Endodermal cell (in vitro differentiated cells): ENCODE measurements around the gene MFN2. TPM values are rescaled to one million over a fixed set of nuclear protein-coding genes. Genes with fewer than 3 reads are reported as not detected.
A peak's percentile ranks its signal among the peaks of the same experiment; 100 is the strongest.

ENCODE experiments used
- DNase-seq: peaks from one replicate; pipeline ENCODE4 v3.0.0-alpha.2; 2017
- H3K27ac ChIP-seq: 2 replicates; pipeline ENCODE4 v1.5.1; 2013; ENCODE audit warnings: mild to moderate bottlenecking, low read depth, low read length, moderate library complexity
- H3K27me3 ChIP-seq: 2 replicates; pipeline ENCODE4 v1.6.1; 2013; ENCODE audit warnings: mild to moderate bottlenecking, low read length, moderate library complexity; ENCODE audit not compliant: insufficient read depth, control insufficient read depth, poor library complexity, severe bottlenecking
- H3K36me3 ChIP-seq: 2 replicates; pipeline ENCODE4 v1.7.0; 2013; ENCODE audit warnings: mild to moderate bottlenecking, low read length, moderate library complexity; ENCODE audit not compliant: control insufficient read depth, insufficient read depth
- H3K4me1 ChIP-seq: one replicate; pipeline ENCODE4 v1.7.0; 2013; ENCODE audit warnings: low read length; ENCODE audit not compliant: control insufficient read depth, insufficient read depth
- H3K4me3 ChIP-seq: 2 replicates; pipeline ENCODE4 v1.5.1; 2013; ENCODE audit warnings: mild to moderate bottlenecking, low read length, moderate library complexity
- H3K9ac ChIP-seq: 2 replicates; pipeline ENCODE4 v1.6.1; 2013; ENCODE audit warnings: mild to moderate bottlenecking, low read length, moderate library complexity; ENCODE audit not compliant: poor library complexity, severe bottlenecking; ENCODE audit errors: extremely low read depth
- H3K9me3 ChIP-seq: 2 replicates; pipeline ENCODE4 v1.6.1; 2013; ENCODE audit warnings: mild to moderate bottlenecking, low read length, moderate library complexity; ENCODE audit not compliant: control insufficient read depth
- H3K27ac Mint-ChIP-seq: 2 replicates; pipeline ENCODE4 v1.8.0; 2020; ENCODE audit warnings: mixed read lengths
- H3K27me3 Mint-ChIP-seq: 2 replicates; pipeline ENCODE4 v1.8.0; 2021; ENCODE audit warnings: mild to moderate bottlenecking, mixed read lengths; ENCODE audit not compliant: insufficient read depth
- H3K36me3 Mint-ChIP-seq: 2 replicates; pipeline ENCODE4 v1.8.0; 2020; ENCODE audit warnings: low read depth, mixed read lengths
- H3K4me1 Mint-ChIP-seq: 2 replicates; pipeline ENCODE4 v1.8.0; 2020; ENCODE audit warnings: mixed read lengths
- H3K4me3 Mint-ChIP-seq: 2 replicates; pipeline ENCODE4 v1.8.0; 2020; ENCODE audit warnings: mild to moderate bottlenecking, moderate library complexity, mixed read lengths
- H3K9me3 Mint-ChIP-seq: 2 replicates; pipeline ENCODE4 v1.8.0; 2020; ENCODE audit warnings: mild to moderate bottlenecking, mixed read lengths
- CTCF ChIP-seq: fragments of 200-600 bp; sonication (generic); conservative IDR thresholded peaks from 2 replicates; pipeline ENCODE4 v1.5.0; 2021; ENCODE audit warnings: antibody characterized with exemption, mild to moderate bottlenecking
- WGBS, 2 experiments: methylation state at CpG; one replicate each; pipeline versions ENCODE4 v1.1.5 to v1.1.7; 2013; ENCODE audit warnings: missing lambda C conversion rate in 2 of 2, mixed read lengths in 1 of 2; ENCODE audit not compliant: insufficient coverage in 1 of 2, insufficient read length in 1 of 2; 5-methylcytosine and 5-hydroxymethylcytosine counted together
- long read RNA-seq, 4 experiments: library from polyadenylated mRNA in 2 of 4; library from RNA in 1 of 4; library from capped mRNA in 1 of 4; stranded (forward) in 3 of 4; unstranded in 1 of 4; transcript quantifications; one replicate each; pipeline ENCODE4 v2.0.0, GENCODE V29; 2020 to 2021; ENCODE audit warnings: inconsistent platforms in 1 of 4
- polyA plus RNA-seq, 2 experiments: library from polyadenylated mRNA; stranded (reverse); fragments of 50-300 nt; gene quantifications; one replicate each; pipeline ENCODE4 v1.2.3, GENCODE V29; 2013
- total RNA-seq, 2 donors: library from RNA; stranded (reverse); fragmentation: NEBNext Ultra II Directional in 1 of 2; extraction: Animal tissue kit (Norgen Biotek cat#: 25700) in 1 of 2; gene quantifications; 2 replicates in 1 of 2; 3 replicates in 1 of 2; pipeline ENCODE4 v1.2.1, GENCODE V29; 2021

Gene MFN2
- 10 to 100 TPM; 41.7 to 56.3 TPM for total RNA-seq
- 47.0 TPM for polyA plus RNA-seq (2013, experiment 1 of 2)
- polyA plus RNA-seq (2013, experiment 2 of 2): 43.4 TPM
- long read RNA-seq, experiment 1, partial matches to known transcripts: 13 of 15 reads
- long read RNA-seq, experiment 1, other reads (novel, unspliced or antisense): 2 of 15 reads
- long read RNA-seq, experiment 2, full-length matches to known transcripts: 42 of 87 reads
- long read RNA-seq, experiment 2, partial matches to known transcripts: 18 of 87 reads
- long read RNA-seq, experiment 2, other reads (novel, unspliced or antisense): 27 of 87 reads
- long read RNA-seq, experiment 3, full-length matches to known transcripts: 260 of 388 reads
- long read RNA-seq, experiment 3, partial matches to known transcripts: 28 of 388 reads
- long read RNA-seq, experiment 3, other reads (novel, unspliced or antisense): 100 of 388 reads
- long read RNA-seq, experiment 4, partial matches to known transcripts: 14 of 14 reads
- long read RNA-seq, experiment 4, other reads (novel, unspliced or antisense): 0 of 14 reads

- H3K9ac ChIP-seq: peak within 1 kb of the TSS; percentile 86
- peaks cover 31% of the 10 kb centered on the region for H3K36me3 Mint-ChIP-seq
- H3K4me1 ChIP-seq: no peaks in the 10 kb centered on the region
- 2 to 7% methylated on average over 26 to 74 of the region's 74 CpGs for WGBS, 2 experiments
- no peak for TF ChIP-seq CTCF
- H3K27me3 ChIP-seq: no peaks in the 10 kb centered on the region
- no peaks in the 10 kb centered on the region for H3K9me3 ChIP-seq
- peak within 1 kb of the TSS; percentile 99 for H3K27ac Mint-ChIP-seq
- DNase-seq: peak; percentile 99
- no peaks in the 10 kb centered on the region for H3K27me3 Mint-ChIP-seq
- peak within 1 kb of the TSS; percentile 83 for H3K27ac ChIP-seq
- H3K4me1 Mint-ChIP-seq: peaks cover 16% of the 10 kb centered on the region
- peaks cover 34% of the 10 kb centered on the region for H3K36me3 ChIP-seq
- H3K4me3 Mint-ChIP-seq: peak within 1 kb of the TSS; percentile 96
- no peaks in the 10 kb centered on the region for H3K9me3 Mint-ChIP-seq
- peak within 1 kb of the TSS; percentile 91 for H3K4me3 ChIP-seq
Measured at GRCh38 chr1:11979851-11980675, at the start of gene MFN2. MFN2 (plus strand) TSS chr1:11980444; CDS start chr1:11989169, 8,725 bp downstream.

GRCh38 chr1:11930571-11931445 is 49.4 kb upstream of the MFN2 start:
- Histone ChIP-seq H3K4me1 (peaks cover 6% of the 10 kb centered on the region), H3K9ac (no peak overlapping the region), H3K36me3 (no peaks in the 10 kb centered on the region), H3K27me3 (no peaks in the 10 kb centered on the region), H3K4me3 (no peak overlapping the region), H3K27ac (no peak overlapping the region), H3K9me3 (no peaks in the 10 kb centered on the region)
- DNase-seq: no peak
- 88 to 92% methylated on average over 7 of the region's 7 CpGs for WGBS, 2 experiments
- no peak overlapping the region for H3K4me3 Mint-ChIP-seq
- no peak for TF ChIP-seq CTCF
- peak overlapping the region; percentile 86 for H3K27ac Mint-ChIP-seq
- H3K27me3 Mint-ChIP-seq: no peaks in the 10 kb centered on the region
- H3K9me3 Mint-ChIP-seq: no peaks in the 10 kb centered on the region
- H3K4me1 Mint-ChIP-seq: peaks cover 10% of the 10 kb centered on the region
- no peaks in the 10 kb centered on the region for H3K36me3 Mint-ChIP-seq

GRCh38 chr1:11931845-11932244 is 48.4 kb upstream of the MFN2 start:
- Histone ChIP-seq H3K27me3 (no peaks in the 10 kb centered on the region), H3K9ac (no peak overlapping the region), H3K27ac (no peak overlapping the region), H3K9me3 (no peaks in the 10 kb centered on the region), H3K4me1 (peaks cover 6% of the 10 kb centered on the region), H3K36me3 (no peaks in the 10 kb centered on the region), H3K4me3 (no peak overlapping the region)
- no peak for DNase-seq
- no peaks in the 10 kb centered on the region for H3K36me3 Mint-ChIP-seq
- no peaks in the 10 kb centered on the region for H3K9me3 Mint-ChIP-seq
- no peak overlapping the region for H3K4me3 Mint-ChIP-seq
- no peak for TF ChIP-seq CTCF
- 91 to 100% methylated on average over 3 to 8 of the region's 10 CpGs for WGBS, 2 experiments
- peaks cover 10% of the 10 kb centered on the region for H3K4me1 Mint-ChIP-seq
- no peaks in the 10 kb centered on the region for H3K27me3 Mint-ChIP-seq
- H3K27ac Mint-ChIP-seq: no peak overlapping the region
